Head of caudate nucleus (tissue), 42 donors: Measurements from ENCODE around the gene ANXA6.
A peak's percentile ranks its signal among the peaks of the same experiment; 100 is the strongest.

ENCODE experiments used
- DNase-seq, 42 donors: peaks; one replicate each; pipeline versions ENCODE4 v3.0.0 to v3.0.0-alpha.2; 2020 to 2021; ENCODE audit warnings: mixed read lengths in 7 of 42
- intact Hi-C: fragments of 100-400 bp; cut with DNase I; formaldehyde crosslinking; loops from one replicate; pipeline ENCODE4 v1.15.0; 2022

Gene ANXA6

DNA sequence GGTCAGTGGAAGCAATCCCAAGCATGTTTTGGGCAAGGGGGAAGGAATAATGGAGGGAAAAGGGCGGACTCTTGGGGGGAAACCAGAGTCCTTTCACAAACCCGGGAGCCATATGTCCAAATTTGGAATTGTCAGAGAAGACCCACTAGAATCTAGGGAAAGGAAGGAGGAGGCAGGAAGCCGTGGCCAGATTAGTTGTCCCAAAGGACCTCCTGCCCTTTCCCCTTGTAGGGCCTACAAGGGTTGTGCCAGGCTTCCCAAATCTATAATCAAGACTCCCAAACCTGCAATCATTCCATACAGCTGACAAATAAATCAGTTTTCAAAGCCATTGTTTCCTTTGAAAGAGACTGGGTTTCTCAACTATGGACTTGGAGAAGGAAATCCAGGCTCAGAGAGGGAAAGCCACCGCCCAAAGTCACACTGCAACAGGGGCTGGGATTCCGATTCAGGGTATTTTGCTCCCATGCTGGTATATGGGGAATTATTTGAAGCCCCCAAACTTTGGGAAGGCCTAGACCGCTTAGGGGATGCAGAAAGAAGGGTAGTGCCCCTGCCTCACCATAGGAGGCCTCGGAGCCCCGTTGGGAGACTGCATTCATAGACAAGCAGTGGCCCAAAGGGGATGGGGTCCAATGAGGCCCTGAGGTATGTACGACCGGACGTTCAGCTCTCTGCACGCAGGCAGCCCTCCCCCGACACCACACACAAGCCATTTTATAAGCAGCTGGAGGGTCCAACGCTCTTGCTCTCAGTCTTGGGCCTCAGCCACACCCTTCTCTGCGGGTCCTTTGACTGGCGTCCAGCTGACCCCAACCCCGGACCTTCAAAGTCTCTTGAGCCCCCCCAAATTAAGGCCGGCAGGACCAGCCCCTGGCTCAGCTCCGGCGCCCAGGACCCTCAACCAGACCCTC lies 815 bp downstream of the ANXA6 start:
- peak in 2 of 42 donors; percentile 15 to 25 for DNase-seq
- intact Hi-C loops = no loop called here

DNA sequence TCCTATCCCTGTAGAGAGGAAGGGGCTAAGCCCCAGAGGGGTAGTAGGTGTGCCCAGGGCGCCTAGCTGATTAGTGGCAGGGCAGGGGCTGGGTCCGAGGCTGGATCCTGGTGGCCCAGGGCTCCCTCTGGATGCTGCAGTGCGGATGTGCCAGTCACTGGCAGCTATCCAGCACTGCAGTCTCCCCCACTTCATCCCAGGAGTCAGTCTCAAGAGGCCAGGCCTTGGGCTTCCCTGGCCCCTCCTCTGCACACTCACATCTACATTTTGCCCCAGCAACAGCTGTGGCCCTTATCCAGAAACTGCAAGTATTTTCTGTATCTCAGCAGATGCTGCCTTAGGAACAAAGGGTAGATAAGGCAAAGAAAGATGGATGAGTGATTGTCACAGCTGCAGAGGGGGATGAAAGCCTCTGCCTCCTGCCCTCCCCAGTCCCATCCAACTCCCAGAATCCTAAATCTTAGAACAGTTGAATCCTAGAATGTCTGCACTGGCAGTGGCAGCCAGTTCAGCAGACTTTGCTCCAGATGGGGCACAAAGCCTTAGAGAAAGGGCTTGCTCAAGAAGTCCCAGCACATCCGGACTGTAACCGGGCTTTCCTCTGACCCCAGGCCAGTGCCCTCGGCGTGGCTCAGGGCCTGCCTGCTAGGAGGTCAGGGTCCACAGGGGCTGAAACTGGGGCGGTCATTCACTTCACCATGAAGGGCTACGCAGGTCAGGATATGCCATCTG lies 1.6 kb downstream of the ANXA6 start:
- DNase-seq = peak in 16 of 42 donors; percentile 11 to 58 (median 34)
- intact Hi-C loops = no loop called here

DNA sequence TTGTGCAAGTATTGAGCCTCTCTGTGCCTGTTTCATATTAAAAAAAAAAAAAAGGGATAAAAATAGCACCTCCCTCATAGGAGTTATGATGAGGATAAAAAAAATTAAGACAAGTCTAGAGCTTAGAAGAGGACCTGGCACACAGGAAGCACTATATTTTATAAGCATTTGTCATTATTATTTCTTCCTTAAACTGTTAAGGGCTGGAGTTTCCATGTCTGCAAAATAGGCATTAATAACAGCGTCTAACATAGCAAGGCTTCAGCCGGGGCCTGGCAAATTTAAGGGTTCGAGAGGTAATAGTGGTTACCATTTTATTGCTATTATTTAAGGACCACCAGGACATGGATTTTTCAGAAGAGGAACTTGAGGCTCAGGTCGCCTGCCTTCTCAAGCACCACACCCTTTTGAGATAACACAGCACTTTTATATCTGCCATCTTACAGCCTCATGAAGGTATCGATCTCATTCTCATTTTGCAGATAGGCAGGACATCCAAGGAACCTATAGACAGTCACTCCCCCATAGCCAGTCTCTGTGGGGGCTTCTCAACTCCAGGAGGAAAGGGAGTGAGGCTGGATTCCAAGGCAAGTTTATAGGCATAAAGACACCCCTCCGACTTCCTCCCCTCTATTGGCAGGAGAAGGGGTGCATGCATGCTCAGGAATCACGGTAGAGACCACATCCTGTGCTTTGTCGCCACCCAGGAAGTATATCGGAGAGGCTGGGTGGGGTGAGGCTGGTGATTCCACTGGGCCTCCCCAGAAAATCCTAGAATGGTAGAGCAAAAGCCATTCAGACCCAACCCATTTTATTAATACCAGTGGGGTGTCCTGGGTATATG lies 2.4 kb downstream of the ANXA6 start:
- intact Hi-C loops = no loop called here
- DNase-seq = no peak

DNA sequence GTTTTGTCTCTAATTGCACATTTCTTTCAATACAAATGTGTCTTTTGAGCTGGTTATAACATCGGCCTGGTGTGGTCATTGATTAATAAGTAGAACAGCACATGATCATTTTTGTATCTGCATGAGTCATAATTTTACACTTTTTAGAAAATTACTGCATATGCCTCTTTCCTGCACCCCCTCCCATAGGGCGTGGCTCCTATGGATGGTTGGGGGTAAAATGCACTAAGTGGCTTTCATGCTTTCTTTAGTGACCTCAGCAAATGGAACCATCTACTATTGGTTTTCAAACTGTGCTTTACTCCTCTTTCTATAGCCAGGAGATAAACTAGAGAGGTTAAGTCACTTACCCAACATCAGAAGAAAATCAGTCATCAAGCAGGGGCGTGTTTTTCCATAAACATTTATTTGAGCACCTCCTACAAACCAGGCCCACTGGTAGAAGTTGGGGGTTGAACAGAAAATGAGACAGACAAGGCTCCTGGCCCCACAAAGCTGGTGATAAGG lies 3.8 kb downstream of the ANXA6 start:
- no peak for DNase-seq
- intact Hi-C loops = no loop called here

DNA sequence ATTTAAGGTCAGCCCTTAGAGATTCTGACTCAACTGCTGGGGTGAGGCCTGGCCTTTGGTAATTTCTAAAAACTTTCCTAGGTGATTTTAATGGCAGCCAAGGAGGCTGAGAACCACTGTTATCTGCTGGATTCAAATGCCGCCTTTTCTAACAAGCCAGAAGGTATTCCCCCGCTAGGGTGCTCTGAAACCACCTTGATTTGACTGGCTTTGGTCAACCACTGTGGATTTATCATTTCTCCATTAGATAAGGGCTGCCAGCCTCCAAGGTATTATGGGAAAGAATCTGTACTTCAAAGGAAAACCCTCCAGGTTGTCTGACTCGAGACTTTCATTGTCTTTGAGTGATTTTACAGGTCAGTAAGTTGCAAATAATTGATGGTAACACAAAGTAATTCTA lies 4.3 kb downstream of the ANXA6 start:
- DNase-seq = no peak
- intact Hi-C loops = no loop called here

DNA sequence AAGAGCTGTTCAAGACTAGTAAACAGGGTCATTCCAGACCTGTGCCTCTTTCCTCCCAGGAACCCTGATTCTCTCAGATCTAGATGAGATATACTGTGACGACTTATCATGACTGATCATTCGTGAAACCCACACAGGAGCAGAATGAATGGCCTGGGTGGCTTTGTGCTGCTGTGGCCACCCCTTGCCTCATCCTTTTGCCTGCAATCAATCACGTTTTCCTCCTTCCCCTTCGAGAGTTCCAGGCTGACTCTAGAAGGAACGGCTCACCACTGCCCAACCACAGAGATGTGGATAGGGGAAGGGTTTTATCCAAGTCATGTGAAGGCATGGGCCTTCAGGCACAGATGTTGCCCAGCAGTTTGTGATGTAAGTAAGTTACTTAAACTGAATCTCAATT lies 5.8 kb downstream of the ANXA6 start:
- intact Hi-C loops = no loop called here
- DNase-seq = peak in 1 of 42 donors; percentile 29

DNA sequence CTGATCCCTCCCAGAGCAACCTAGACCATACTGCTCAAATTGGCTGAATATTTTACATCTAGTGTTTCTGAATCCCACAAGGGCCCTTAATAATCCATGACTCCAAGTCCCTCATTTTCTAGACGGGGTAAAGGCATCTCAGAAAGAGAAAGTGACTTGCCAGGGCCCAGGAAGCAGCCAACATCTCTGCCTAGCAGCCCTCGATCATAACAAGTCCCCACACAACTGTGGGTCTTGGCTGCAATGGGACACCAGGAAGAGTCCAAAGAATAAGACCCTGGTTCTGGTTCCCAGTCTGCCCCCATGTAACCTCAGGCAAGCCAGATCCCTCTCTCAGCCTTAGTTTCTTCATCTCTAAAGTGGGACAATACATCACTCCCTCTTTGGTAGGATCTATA lies 6.3 kb downstream of the ANXA6 start:
- intact Hi-C loops = no loop called here
- DNase-seq = no peak

DNA sequence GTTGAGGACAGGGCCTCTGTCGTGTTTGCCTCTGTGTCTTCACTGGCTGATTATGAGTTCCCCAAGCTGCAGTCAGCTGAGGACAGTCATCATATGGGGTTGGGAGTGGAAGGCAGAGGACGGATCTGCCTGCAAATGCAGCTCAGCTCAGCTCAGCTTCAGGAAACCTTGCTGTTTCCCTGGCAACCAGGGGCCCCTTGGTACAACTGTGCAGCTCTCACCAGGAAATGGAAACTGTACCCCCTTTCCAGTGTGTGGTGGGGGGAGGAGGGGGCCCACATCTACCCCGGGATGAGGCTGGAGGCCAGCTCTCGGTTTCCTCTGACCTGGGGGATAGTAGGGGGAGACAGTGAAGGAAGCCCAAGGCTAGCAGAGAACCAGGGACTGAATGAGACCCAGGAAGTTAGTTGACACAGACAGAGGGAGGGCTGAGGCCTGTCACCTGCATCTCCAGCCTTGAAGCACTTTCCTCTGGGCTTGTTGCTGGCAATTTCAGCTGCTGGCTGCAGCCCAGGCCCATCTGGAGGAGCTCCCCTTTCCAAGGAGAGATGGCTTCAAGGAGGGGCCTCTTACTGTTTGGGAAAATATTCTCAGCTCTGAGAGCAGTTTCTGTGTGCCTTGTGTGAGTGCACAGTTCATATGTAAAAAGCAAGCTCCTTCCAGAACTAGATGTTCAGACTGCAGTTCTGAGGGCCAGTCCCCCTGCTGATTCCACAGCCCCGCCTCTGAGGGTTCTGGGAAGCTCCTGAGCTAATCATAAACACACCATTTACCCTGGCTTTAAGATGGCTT lies 6.9 kb downstream of the ANXA6 start:
- peak in 41 of 42 donors; percentile 36 to 90 (median 68) for DNase-seq
- intact Hi-C loops = no loop called here

DNA sequence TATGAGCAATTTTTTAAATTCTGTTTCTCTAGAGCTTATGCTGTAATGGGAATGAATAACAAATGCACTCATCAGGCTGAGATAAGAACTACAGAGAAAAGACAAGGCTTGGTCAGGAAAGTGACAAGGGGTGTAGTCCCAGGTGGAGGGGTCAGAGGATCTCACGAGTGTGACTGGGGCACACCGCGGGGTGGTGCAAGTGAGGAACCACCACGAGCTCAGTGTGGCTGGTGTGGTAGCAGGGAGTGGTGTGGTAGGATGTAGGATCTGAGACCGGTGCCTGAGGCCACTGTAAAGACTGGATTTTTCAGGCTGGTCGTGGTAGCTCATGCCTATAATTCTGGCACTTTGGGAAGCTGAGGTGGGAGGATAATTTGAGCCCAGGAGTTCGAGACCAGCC lies 9.0 kb downstream of the ANXA6 start:
- no peak for DNase-seq
- intact Hi-C loops = no loop called here

DNA sequence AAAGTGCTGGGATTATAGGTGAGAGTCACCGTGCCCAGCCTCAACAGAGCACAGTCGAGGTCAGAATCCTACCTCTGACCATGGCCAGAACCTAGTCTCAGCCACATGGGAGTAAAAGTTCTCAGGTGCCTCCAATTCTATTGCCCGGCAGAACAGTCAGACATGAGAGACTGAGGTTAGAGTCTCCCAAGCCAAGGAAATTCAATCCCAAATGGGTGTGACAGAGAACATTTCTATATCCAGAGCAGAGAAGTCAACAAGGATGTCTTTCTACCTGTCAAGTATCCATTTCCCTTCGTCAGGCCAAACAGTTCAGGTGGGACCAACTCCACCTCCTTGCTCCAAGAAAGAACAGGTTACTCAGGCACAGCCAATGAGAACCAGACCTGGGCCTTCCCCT lies 10.5 kb downstream of the ANXA6 start:
- no peak for DNase-seq
- intact Hi-C loops = no loop called here

DNA sequence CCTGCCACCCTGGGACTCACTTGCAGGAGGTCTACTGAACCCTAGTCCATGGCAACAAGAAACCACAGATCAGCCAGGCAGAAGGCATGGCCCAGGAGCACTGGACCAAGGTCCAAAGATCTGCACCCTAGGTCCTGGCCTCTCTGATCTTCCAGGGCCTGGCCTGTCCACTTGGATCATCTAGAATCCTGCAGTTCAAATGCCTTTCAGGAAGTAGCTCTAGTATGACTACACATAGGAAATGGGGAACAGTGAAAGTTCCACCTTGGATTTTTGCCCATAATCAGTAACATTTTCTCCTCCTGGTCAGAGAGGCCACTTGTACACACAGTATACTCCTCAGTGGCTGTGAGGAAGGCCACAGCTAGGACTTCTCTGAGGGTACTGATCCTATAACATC lies 11.5 kb downstream of the ANXA6 start:
- no peak for DNase-seq
- intact Hi-C loops = no loop called here

DNA sequence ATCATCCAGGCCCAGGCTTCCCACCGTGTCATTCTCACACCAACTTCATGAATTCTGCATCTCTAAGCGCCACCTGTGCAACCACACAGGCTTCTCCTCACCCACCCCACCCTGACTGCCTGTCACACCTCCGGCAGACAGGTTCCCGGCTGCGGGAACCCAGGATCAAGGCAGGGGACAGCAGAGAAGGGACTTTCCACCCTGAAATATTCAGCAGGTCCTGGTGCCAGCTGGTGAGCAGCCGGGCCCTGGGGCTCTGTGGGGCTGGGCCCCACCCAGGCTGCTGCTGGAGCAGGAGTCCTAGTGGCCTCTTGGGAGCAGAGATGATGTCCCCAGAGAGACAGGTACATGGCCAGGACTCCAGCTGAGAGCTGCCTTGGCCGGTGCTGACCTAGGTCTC lies 12.7 kb downstream of the ANXA6 start:
- DNase-seq = peak in 7 of 42 donors; percentile 23 to 60 (median 46)

DNA sequence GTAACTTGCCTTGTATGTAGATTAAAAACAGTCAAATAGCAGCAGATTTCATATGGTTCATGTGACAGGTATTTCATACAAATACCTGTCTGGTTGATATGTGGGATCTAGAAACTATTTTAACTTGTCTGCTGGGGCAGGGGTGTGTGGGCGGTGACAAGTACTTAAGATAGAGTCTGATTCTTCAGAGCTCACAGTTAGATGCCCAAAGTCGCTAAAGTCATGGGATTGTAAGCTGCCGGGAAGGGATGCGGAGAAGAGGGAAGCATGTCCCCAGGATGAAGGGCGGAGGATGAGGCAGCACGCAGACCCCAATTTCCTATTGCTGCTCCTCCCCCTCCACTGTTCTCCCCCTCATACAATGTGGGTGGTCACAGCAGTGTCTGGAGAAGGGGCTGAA lies 13.3 kb downstream of the ANXA6 start:
- intact Hi-C loops = no loop called here
- DNase-seq = peak in 36 of 42 donors; percentile 41 to 93 (median 71)

More for the DNA sequence above, 12.7 kb downstream of the ANXA6 start:
- intact Hi-C loops = no loop called here

DNA sequence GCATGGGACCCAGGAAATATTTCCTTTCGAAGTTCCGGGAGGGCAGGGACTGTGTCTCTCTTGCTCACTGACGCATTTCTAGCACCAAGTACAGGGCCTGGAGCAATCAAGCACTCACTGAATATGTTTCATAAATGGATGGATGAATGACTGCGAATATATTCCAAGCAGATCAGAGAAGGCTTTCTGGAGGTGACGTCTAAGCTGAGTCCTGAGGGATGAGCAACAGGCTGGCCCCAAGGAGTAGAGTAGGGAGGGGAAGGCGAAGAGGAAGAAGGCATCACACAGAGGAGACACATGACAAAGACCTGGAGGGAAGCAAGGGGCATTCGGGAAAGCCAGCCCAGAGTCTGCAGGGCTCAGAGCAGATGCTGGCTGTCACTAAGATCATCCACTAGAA lies 13.9 kb downstream of the ANXA6 start:
- intact Hi-C loops = no loop called here
- no peak for DNase-seq

DNA sequence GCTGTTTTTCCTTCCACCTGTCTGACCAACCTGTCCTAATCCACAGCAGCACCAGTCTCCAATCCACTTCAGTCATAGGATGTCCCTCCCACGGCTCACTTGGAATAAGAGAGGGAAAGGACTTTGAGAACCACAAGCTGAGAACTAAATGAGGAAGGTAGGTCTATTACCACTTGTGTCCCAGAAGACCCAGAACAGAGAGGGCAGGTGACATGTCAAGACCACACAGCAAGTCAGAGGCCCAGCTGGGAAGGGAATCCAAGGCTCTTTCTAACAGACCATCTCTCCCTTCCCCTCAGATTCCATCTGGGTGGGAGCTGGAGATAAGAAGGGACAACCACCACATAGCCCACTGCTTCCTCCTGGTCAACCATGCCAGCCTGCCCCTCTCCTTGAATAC lies 14.6 kb downstream of the ANXA6 start:
- DNase-seq = no peak
- intact Hi-C loops = no loop called here

DNA sequence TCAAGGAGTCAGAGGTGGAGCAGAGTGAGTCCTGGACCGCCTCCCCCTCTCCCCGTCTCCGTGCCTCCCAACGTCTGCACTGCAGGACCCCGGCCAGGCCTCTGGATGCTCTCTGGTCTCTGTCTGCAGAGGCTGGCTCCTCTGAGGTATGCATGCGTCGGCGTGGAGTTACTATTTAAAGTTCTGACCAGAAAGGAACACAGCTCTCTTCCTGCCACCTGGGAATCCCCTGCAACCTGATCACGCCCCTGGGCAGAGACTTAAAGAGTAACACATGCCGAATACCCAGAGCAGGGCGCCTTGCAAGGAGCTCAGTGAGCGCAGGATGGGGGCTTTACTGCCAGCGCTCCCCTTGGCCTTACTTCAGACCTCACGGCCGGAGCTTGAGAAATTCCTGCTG lies 16.0 kb downstream of the ANXA6 start:
- peak in 2 of 42 donors; percentile 36 to 39 for DNase-seq
- intact Hi-C loops = no loop called here

DNA sequence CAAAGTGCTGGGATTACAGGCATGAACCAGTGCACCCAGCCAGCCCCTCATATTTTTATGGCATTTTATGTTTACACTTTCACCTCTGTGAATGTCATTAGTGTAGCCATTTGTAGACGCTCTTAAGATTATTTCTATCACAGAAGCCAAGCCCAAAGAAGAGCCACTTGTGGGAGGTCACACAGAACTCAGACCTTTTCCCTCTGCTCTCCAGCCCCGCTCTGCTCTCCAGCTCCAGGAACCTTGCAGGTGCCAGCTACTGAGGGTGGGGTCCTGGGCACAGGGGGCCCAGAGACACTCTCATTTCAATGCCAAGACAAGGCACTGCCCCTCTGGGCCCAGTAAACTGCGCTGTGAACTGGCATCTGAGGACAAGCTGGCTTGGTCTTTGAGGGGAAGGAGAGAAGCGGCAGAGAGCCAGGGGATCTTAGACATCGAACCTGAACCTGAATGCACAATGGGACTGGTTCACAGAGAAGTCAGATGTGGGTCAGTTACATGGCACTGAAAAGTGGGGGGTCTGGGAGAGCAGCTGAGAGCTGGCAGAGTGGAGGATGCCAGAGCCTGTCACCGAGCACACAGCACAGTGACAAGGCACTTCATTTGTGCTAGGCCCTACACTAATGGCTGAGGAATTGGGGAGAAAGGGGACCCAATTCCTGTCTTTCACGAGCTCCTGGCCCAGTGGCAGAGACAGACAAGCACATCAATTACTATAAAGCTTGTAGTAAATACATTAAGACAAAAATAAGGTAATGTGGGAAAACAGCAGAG lies 16.7 kb downstream of the ANXA6 start:
- intact Hi-C loops = no loop called here
- DNase-seq = peak in 10 of 42 donors; percentile 4 to 58 (median 40)

DNA sequence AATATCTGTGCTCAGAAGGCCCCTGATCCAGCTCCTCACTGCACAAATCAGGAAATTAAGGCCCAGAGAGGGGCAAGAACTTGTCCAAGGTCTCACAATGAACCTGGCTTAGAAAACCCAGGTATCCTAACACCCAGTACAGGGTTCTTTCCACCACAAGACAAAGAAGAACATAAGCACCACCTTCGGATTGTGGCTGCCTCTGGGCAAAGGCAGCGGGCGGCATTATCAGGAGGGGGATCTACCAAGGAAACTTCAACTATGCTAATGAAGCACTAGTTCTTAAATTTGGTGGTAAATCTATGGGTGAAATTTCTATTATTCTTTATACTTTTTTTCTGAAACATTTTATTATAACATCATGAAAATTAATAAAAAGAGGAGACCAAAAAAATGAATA lies 17.9 kb downstream of the ANXA6 start:
- intact Hi-C loops = no loop called here
- no peak for DNase-seq
